ENCODE measurements around the gene GALNT14. TPM values are rescaled to one million over a fixed set of nuclear protein-coding genes. Genes with fewer than 3 reads are reported as not detected.
A peak's percentile ranks its signal among the peaks of the same experiment; 100 is the strongest.

GALNT14 gene
- total and polyA plus RNA-seq, 8 donors, result 0.93 to 15.6 (median 1.4) TPM; not detected in 3

DNA sequence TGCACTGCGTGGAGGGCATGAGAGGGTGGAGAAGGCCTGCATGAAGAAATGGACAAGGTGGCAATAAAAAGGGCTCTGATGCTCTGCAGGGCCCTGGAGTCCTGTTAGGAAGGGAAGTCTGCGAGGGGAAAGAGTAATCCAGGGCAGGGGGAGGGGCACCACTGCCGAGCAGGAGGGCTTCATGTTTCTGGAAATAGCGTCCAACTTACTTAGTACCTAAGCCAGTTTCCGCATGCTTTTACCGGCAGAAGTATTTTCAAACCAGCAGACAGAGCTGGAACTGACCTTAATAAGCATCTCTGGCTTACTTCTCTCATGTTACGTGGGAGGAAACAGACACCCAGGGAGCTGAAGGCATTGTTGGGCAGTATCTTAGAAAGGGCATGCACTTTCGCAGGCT is 156.7 kb downstream of the GALNT14 start:
- H3K4me3 ChIP-seq, result no peak overlapping the region
- no peaks in the 10 kb centered on the region for H3K9me3 ChIP-seq
- peak overlapping the region in 2 of 5 donors; percentile 11 to 19 for H3K27ac ChIP-seq
- peaks cover 0 to 17% (median 6%) of the 10 kb centered on the region in 4 donors for H3K4me1 ChIP-seq
- H3K27me3 ChIP-seq, result no peaks in the 10 kb centered on the region
- no peak for TF ChIP-seq POLR2A (IDR thresholded peaks at IDR 0.05)
- peak in 1 of 3 donors; percentile 32 for TF ChIP-seq POLR2AphosphoS5 (IDR thresholded peaks at IDR 0.05)
- intact Hi-C loops (cut with DNase I; ENCODE audit: low total_unique reads), result no loop called here
- WGBS, 5 donors, result 54 to 68% (median 62%) methylated on average over 8 of the region's 8 CpGs
- peak in 1 of 2 donors; percentile 55 for DNase-seq
- no peaks in the 10 kb centered on the region for H3K36me3 ChIP-seq

DNA sequence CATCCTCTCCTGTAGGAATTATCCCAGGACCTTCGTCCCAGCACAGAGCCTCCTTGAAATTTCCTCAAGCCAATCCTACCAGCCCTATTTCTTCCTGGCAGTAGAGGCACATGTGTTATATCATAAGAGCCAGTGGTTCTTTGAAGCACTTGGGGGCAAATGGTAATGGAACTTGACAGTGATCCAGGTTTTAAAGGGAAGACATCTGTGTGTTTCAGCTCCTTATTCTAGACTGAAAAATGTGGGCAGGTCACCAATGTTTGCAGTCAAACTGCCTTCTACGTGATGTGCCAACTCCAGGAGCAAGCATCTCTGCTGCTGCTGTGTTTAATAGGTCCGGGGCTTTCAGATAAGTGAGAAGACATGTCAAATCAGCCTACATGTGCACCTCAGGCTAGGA is 157.1 kb downstream of the GALNT14 start:
- no peak overlapping the region for H3K4me3 ChIP-seq
- H3K9me3 ChIP-seq, result no peaks in the 10 kb centered on the region
- peaks cover 0 to 17% (median 6%) of the 10 kb centered on the region in 4 donors for H3K4me1 ChIP-seq
- no peaks in the 10 kb centered on the region for H3K36me3 ChIP-seq
- DNase-seq, result peak in 1 of 2 donors; percentile 46
- 45 to 59% (median 56%) methylated on average over 3 of the region's 3 CpGs for WGBS, 5 donors
- intact Hi-C loops (cut with DNase I; ENCODE audit: low total_unique reads), result no loop called here
- TF ChIP-seq, protein P1, sequence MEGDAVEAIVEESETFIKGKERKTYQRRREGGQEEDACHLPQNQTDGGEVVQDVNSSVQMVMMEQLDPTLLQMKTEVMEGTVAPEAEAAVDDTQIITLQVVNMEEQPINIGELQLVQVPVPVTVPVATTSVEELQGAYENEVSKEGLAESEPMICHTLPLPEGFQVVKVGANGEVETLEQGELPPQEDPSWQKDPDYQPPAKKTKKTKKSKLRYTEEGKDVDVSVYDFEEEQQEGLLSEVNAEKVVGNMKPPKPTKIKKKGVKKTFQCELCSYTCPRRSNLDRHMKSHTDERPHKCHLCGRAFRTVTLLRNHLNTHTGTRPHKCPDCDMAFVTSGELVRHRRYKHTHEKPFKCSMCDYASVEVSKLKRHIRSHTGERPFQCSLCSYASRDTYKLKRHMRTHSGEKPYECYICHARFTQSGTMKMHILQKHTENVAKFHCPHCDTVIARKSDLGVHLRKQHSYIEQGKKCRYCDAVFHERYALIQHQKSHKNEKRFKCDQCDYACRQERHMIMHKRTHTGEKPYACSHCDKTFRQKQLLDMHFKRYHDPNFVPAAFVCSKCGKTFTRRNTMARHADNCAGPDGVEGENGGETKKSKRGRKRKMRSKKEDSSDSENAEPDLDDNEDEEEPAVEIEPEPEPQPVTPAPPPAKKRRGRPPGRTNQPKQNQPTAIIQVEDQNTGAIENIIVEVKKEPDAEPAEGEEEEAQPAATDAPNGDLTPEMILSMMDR (IDR thresholded peaks at IDR 0.05), result no peak
- TF ChIP-seq EP300 (IDR thresholded peaks at IDR 0.05) (no peak), POLR2A (IDR thresholded peaks at IDR 0.05) (no peak), POLR2AphosphoS5 (IDR thresholded peaks at IDR 0.05) (no peak)
- H3K27me3 ChIP-seq, result no peaks in the 10 kb centered on the region
- peak overlapping the region in 2 of 5 donors; percentile 11 to 19 for H3K27ac ChIP-seq

DNA sequence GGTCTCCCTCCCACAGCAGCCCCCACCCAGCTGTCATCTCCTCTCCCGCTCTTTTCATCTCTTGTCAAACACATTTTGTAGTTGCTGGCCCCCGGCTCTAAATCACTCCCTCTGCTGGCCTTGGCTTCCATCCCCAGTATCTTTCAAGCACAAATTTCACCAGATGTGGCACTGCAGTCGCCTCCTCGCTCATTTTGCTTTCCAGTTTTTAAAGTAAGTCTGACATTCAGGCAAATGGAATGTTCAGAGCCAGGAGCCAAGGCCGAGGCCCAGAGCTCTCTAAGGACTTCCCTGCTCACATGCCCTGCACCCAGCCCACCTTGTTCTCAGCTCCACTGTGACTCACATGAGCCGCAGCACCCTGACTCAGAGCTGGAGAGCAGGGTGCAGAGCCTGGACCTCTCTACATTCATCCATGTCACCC is 158.4 kb downstream of the GALNT14 start:
- Histone ChIP-seq H3K36me3 (no peaks in the 10 kb centered on the region), H3K4me1 (peaks cover 0 to 17% (median 6%) of the 10 kb centered on the region in 4 donors), H3K27me3 (no peaks in the 10 kb centered on the region), H3K4me3 (no peak overlapping the region), H3K27ac (no peak overlapping the region), H3K9me3 (no peaks in the 10 kb centered on the region)
- intact Hi-C loops (cut with DNase I; ENCODE audit: low total_unique reads), result no loop called here
- WGBS, 5 donors, result 53 to 74% (median 64%) methylated on average over 6 of the region's 6 CpGs
- no peak for DNase-seq
- TF ChIP-seq POLR2AphosphoS5 (IDR thresholded peaks at IDR 0.05), result peak in 1 of 3 donors; percentile 23
- no peak for TF ChIP-seq EP300 (IDR thresholded peaks at IDR 0.05)

DNA sequence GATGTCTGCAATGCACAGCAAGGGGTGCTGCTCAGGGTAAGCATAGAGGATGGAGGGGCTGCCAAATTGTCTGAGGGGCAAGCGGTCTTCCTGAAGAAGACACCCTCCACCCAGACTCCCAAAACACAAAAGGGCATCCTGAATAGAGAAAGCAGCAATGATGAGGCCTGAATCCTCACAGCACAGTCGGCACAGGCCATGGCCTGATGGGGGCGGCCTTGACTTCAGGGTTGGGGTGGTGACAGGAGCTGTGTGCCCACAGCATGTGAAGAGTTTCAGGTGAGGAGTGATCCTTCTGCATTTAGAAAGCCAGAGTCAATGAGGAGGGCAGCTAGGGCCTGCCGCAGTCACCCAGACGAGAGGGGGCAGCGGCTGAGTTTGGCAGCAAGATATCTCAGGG is 159.4 kb downstream of the GALNT14 start:
- intact Hi-C loops (cut with DNase I; ENCODE audit: low total_unique reads), result no loop called here
- no peak for DNase-seq
- Histone ChIP-seq H3K36me3 (no peaks in the 10 kb centered on the region), H3K4me3 (no peak overlapping the region), H3K9me3 (no peaks in the 10 kb centered on the region), H3K27me3 (no peaks in the 10 kb centered on the region), H3K27ac (no peak overlapping the region), H3K4me1 (peaks cover 0 to 17% (median 6%) of the 10 kb centered on the region in 4 donors)
- WGBS, 5 donors, result 87 to 94% (median 91%) methylated on average over 6 of the region's 6 CpGs
- TF ChIP-seq, protein P1 (IDR thresholded peaks at IDR 0.05), result no peak
- TF ChIP-seq EP300 (IDR thresholded peaks at IDR 0.05) (no peak), POLR2A (IDR thresholded peaks at IDR 0.05) (no peak), POLR2AphosphoS5 (IDR thresholded peaks at IDR 0.05) (no peak)

DNA sequence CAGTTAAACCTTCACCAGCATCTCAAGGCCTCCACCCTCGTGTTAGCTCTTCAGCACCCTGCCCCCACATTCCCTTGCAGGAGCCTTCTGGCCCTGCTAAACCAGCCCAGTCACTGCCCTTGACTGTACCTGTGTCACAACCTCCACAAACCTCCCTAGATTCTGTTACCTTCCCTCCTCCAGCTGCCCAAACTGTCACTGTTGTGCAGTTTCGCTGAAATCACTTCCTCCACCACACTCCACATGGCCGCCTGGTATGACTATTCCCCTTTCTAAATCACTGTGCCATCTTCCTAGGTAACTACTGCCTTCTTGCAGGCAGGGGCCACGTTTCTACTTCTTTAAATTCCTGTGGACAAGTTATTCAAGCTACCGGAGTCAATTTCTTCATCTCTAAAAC is 160.2 kb downstream of the GALNT14 start:
- no peaks in the 10 kb centered on the region for H3K9me3 ChIP-seq
- TF ChIP-seq, protein P1 (IDR thresholded peaks at IDR 0.05), result no peak
- H3K27ac ChIP-seq, result no peak overlapping the region
- H3K4me1 ChIP-seq, result peaks cover 0 to 17% (median 6%) of the 10 kb centered on the region in 4 donors
- 64 to 73% (median 69%) methylated on average over 5 of the region's 5 CpGs for WGBS, 5 donors
- intact Hi-C loops (cut with DNase I; ENCODE audit: low total_unique reads), result no loop called here
- H3K4me3 ChIP-seq, result no peak overlapping the region
- no peaks in the 10 kb centered on the region for H3K27me3 ChIP-seq
- DNase-seq, result no peak
- H3K36me3 ChIP-seq, result no peaks in the 10 kb centered on the region
